Activated gamma-delta T cell (primary cell): ENCODE data around the gene RNU6-9.

Experiments used
- DNase-seq: peaks from one replicate; lab custom pipeline; 2025; lab: John Stamatoyannopoulos, UW

The RNU6-9 gene

GRCh38 chr19:899336-900042, 6.2 kb downstream of the RNU6-9 start:
- no peak for DNase-seq

GRCh38 chr19:900043-900301, 6.7 kb downstream of the RNU6-9 start:
- DNase-seq: no peak

- DNase-seq: no peak
These were observed 7.2 kb downstream of the RNU6-9 start for GRCh38 chr19:900302-901111.

- DNase-seq: no peak
These were observed 8.2 kb downstream of the RNU6-9 start for GRCh38 chr19:901216-902092.

DNA sequence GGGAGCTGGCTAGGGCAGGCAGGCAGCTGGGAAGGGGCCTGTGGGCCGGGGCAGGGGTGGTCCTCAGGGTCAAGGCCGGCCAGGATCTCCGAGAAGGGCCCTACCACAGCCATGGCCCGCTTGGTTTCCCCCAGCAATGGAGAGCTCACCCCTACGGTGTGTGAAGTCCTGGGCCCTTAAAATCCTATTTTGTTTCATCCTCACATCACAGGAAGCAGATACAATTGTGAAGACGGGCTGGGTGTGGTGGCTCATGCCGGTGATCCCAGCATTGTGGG, 8.7 kb downstream of the RNU6-9 start:
- no peak for DNase-seq

GRCh38 chr19:902446-903226, 9.4 kb downstream of the RNU6-9 start:
- DNase-seq: no peak

- DNase-seq: no peak
These were observed 10.0 kb downstream of the RNU6-9 start for GRCh38 chr19:903266-903797.

DNA sequence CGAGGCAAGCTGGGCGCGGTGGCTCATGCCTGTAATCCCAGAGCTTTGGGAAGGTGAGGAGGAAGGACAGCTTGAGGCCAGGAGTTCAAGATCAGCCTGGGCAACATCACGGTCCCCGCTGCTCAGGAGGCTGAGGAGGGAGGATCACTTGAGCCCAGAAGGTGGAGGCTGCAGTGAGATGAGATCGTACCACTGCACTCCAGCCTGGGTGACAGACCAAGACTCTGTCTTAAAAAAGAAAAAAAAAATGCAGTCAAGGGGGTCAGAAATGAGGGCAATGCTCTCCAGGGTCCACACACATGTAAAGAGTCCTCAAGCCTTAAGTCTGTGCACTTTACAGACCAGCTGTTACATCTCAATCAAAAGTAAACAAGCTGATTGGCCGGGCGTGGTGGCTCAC, 11.3 kb downstream of the RNU6-9 start:
- DNase-seq: no peak

- DNase-seq: no peak
These were observed 13.2 kb downstream of the RNU6-9 start for GRCh38 chr19:906480-906879.

- DNase-seq: no peak
These were observed 14.0 kb downstream of the RNU6-9 start for GRCh38 chr19:907183-907853.

DNA sequence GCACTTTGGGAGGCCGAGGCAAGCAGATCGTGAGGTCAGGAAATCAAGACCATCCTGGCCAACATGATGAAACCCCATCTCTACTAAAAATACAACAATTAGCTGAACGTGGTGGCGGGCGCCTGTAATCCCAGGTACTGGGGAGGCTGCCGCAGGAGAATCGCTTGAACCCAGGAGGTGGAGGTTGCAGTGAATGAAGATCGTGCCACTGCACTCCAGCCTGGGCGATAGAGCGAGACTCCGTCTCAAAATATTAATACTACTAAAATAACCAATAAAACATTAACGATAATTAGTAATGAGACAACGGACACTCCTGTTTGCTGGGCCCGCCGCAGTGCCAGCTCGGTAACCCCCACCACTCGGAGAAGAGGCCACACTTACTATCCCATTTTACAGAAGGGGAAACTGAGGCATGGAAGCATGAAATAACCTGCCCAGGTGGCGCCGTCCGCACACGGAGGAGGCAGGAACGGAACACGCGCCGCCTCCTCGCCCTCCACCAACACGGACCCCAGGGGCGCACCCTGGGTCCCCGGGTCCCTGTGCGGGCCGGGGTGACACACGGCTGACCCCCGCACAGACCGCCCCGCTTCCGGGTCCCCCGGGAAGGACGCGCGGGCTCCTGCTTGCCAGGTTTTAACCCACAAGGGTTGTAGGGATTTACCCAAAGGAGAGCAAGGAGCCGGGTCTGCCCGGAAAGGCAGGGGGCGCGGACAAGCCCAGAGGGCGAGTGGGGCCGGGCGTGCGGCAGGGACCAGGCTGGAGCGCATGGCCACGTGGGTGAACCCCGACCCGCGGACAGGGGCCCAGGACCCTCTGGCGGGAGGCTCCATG, 18.1 kb downstream of the RNU6-9 start:
- no peak for DNase-seq

GRCh38 chr19:912181-913079, 19.1 kb downstream of the RNU6-9 start:
- DNase-seq: no peak

DNA sequence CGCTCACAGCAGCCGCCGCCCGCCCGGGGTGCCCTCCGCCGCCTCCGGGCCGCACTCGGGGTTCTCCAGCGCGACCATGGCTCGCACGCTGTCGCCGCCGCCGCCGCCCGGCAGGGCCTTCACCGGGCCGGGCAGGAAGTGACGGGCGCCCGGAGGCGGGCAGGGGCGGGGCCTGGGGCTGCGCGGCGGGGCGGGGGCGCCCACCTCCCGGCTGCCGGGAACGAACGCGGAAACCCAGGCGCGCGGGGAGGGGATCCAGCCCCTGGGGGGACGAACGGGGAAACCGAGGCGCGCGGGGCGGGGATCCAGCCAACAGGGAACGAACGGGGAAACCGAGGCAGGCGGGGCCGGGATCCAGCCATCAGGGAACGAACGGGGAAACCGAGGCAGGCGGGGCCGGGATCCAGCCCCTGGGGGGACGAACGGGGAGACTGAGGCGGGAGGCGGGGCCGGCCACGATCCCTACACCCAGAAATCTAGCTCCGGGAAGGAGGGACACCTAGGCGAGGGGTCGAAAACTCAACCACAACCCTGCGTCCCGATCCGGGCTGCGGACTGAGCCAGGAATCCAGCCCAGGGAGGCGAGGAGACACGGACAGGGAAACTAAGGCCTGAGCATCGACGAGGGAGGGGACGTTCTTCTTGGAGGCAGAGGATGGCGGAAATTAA, 19.9 kb downstream of the RNU6-9 start, which contains the start of gene R3HDM4:
R3HDM4 (minus strand) TSS at position 140 of the 669 bp plus-strand sequence; CDS start at position 78, 62 bp downstream.
- peak; percentile 88 for DNase-seq

GRCh38 chr19:916645-917322, 23.5 kb downstream of the RNU6-9 start:
- no peak for DNase-seq

DNA sequence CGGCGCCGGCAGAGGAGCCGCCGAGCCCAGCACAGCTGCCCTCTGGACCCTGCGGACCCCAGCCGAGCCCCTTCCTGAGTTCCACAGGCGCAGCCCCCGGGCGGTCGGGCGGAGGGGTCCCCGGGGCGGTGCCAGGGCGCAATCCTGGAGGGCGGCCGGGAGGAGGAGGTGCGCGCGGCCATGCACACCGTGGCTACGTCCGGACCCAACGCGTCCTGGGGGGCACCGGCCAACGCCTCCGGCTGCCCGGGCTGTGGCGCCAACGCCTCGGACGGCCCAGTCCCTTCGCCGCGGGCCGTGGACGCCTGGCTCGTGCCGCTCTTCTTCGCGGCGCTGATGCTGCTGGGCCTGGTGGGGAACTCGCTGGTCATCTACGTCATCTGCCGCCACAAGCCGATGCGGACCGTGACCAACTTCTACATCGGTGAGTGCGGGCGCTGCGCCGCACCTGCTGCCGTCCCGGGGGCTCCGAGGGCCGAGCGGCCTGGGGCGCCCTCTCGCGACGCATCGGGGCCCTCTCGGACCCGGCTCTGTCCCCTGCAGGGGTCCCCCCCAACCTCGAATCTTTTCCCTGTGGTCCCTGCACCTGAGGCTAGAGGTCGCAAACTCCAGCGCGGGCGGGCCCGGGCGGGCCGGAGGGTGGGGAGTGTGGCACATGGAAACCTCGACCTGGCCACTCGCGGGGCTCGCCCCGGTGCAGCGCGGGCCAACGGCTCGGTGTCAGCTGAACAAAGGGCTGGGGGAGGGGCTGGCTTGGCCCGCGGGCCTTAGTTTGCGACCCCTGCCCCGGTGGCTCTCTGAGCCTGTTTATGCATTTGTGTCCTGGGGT, 24.3 kb downstream of the RNU6-9 start, which contains the start of gene KISS1R:
KISS1R (plus strand) TSS at position 11 of the 829 bp plus-strand sequence; CDS start at position 181, 170 bp downstream.
- no peak for DNase-seq

- no peak for DNase-seq
These were observed 24.8 kb downstream of the RNU6-9 start for GRCh38 chr19:918152-918437.
